GM10248 (cell line): ENCODE measurements around the gene GDF7.
A peak's percentile ranks its signal among the peaks of the same experiment; 100 is the strongest.

ENCODE experiments used
- CTCF ChIA-PET: fragments of 300-600 bp; sonication (Branson Sonifier 250); formaldehyde crosslinking; extraction: SDS; loops from one replicate; lab custom pipeline; 2021; ENCODE audit warnings: antibody characterized with exemption; lab: Yijun Ruan, JAX
- POLR2A ChIA-PET: fragments of 350-650 bp; sonication (Branson Sonifier 250); formaldehyde crosslinking; extraction: SDS; loops from one replicate; lab custom pipeline; 2020; ENCODE audit warnings: antibody characterized with exemption; lab: Yijun Ruan, JAX
- DNase-seq: peaks from one replicate; pipeline ENCODE4 v3.0.0; 2012; ENCODE audit errors: extremely low spot score
- TF ChIP-seq, protein P1 (sequence below): IDR thresholded peaks from 2 replicates; pipeline ENCODE4 v1.5.1; 2012; ENCODE audit warnings: mild to moderate bottlenecking, low read depth; ENCODE audit errors: extremely low read depth, missing control alignments, control extremely low read depth

GDF7 gene

GRCh38 chr2:20660506-20661420 lies 6.2 kb upstream of the GDF7 start:
- CTCF ChIA-PET = interaction anchor here (0.7 to 10.0 kb wide), 63 partner anchors 9 to 457 kb away, joined by 3 to 247 read pairs (median 4); partner anchors contain the start of genes HS1BP3, LDAH and RHOB

GRCh38 chr2:20661421-20662307 lies 5.3 kb upstream of the GDF7 start:
- TF ChIP-seq, protein P1, sequence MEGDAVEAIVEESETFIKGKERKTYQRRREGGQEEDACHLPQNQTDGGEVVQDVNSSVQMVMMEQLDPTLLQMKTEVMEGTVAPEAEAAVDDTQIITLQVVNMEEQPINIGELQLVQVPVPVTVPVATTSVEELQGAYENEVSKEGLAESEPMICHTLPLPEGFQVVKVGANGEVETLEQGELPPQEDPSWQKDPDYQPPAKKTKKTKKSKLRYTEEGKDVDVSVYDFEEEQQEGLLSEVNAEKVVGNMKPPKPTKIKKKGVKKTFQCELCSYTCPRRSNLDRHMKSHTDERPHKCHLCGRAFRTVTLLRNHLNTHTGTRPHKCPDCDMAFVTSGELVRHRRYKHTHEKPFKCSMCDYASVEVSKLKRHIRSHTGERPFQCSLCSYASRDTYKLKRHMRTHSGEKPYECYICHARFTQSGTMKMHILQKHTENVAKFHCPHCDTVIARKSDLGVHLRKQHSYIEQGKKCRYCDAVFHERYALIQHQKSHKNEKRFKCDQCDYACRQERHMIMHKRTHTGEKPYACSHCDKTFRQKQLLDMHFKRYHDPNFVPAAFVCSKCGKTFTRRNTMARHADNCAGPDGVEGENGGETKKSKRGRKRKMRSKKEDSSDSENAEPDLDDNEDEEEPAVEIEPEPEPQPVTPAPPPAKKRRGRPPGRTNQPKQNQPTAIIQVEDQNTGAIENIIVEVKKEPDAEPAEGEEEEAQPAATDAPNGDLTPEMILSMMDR = peak; percentile 94
- ChIA-PET CTCF (interaction anchor here (0.6 to 10.0 kb wide), 80 partner anchors 9 to 504 kb away, joined by 3 to 247 read pairs (median 4); partner anchors contain the start of genes APOB, HS1BP3, LDAH and RHOB), POLR2A (interaction anchor here (1.2 kb wide), 1 partner anchor 215 kb away, joined by 5 read pairs; the partner anchor contains the start of gene RHOB)
- peak; percentile 80 for DNase-seq

More at GRCh38 chr2:20660506-20661420, 6.2 kb upstream of the GDF7 start:
- POLR2A ChIA-PET = interaction anchor here (1.2 kb wide), 1 partner anchor 214 kb away, joined by 5 read pairs; the partner anchor contains the start of gene RHOB
- TF ChIP-seq, protein P1 = no peak
- no peak for DNase-seq

DNA sequence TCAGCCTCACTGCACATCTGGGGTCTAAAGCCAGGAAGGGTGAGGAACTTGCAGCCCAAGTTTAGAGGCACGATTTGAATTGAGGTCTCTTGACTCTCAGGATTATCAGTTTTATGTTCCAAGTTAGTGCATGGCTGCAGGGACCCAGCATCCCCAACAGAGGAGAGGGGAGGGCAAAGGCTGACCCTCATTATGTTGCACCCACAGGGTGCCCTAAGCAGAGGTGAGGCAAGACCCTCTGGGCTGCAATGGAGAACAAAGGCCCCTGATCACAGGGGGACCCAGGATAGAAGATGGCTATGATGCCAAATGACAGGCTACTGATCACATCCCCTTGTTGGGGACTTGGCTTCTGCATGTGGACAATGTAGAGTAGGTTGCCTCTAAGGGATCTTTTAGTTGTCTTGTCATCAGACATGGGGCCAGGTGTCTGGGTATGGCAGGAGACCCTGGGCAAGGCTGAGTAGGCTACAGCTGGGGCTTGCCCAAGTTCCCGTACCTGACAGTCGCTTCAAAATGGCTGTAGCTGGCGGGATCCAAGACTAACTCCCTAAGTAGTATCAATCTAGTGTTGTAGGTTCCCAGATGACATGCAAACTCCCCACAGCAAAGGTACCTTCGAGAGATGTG lies 4.5 kb upstream of the GDF7 start:
- ChIA-PET POLR2A (no interaction called here), CTCF (interaction anchor here (0.7 to 10.0 kb wide), 44 partner anchors 8 to 503 kb away, joined by 3 to 247 read pairs (median 6); partner anchors contain the start of genes APOB, HS1BP3 and RHOB)
- TF ChIP-seq, protein P1 = no peak
- no peak for DNase-seq

DNA sequence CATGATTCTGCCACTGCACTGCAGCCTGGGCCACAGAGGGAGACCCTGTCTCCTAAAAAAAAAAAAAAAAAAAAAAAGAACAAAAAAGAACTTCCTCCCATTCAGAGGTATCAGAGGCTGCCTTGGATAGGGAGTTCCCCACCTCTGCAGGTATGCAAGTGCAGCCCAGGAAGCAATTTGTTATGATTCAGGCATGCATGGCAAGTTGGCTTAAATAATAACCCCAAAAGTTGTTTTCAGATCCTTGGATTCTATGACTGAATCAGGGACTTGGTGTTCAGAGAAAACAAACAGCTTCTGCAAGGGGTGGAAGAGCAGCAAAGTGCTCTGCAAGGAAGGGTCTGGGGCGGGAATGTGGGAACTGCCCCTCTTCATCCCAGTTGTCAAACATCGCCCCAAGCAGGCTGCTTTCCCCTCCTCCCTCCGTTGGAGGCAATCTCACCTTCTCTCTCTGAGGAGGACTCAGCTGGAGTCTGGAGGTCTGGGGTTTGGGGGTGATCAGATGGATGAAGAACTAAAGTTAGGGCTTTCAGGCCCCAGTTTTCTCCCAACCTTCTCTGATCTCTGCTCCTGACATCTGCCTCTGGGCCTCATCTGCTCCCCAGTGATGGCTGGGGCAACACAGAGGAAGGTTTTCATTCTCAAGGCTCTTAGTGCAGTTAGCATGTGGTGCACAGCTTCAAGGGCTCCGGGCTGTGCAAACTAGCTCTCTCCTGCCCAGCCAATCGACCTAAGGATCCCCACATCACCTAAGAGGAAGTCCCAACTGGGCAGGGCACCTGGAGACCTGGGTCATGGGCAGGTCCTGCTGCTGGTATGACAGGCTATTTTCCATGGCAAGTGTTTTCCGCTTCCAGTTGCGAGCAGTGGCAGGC lies 3.5 kb upstream of the GDF7 start:
- DNase-seq = no peak
- CTCF ChIA-PET = interaction anchor here (1.0 to 10.0 kb wide), 8 partner anchors 9 to 307 kb away, joined by 3 to 247 read pairs (median 6); partner anchors contain the start of gene HS1BP3
- POLR2A ChIA-PET = no interaction called here
- TF ChIP-seq, protein P1 = no peak

- CTCF ChIA-PET = interaction anchor here (1.0 to 10.0 kb wide), 7 partner anchors 12 to 306 kb away, joined by 3 to 247 read pairs (median 6); partner anchors contain the start of gene HS1BP3
- TF ChIP-seq, protein P1 = no peak
- POLR2A ChIA-PET = no interaction called here
- no peak for DNase-seq
Observed at GRCh38 chr2:20664071-20664390, 2.9 kb upstream of the GDF7 start.
